LNCAP (cell line): ENCODE measurements around the gene NDUFS6.

ENCODE experiments used
- TF ChIP-seq, protein P1 (sequence below): fragments of 450-650 bp; IDR thresholded peaks from 2 replicates; pipeline ENCODE4 v1.5.1; 2017; ENCODE audit warnings: mild to moderate bottlenecking

Gene NDUFS6

GRCh38 chr5:1805736-1806135 lies 4.5 kb downstream of the NDUFS6 start:
- TF ChIP-seq, protein P1, sequence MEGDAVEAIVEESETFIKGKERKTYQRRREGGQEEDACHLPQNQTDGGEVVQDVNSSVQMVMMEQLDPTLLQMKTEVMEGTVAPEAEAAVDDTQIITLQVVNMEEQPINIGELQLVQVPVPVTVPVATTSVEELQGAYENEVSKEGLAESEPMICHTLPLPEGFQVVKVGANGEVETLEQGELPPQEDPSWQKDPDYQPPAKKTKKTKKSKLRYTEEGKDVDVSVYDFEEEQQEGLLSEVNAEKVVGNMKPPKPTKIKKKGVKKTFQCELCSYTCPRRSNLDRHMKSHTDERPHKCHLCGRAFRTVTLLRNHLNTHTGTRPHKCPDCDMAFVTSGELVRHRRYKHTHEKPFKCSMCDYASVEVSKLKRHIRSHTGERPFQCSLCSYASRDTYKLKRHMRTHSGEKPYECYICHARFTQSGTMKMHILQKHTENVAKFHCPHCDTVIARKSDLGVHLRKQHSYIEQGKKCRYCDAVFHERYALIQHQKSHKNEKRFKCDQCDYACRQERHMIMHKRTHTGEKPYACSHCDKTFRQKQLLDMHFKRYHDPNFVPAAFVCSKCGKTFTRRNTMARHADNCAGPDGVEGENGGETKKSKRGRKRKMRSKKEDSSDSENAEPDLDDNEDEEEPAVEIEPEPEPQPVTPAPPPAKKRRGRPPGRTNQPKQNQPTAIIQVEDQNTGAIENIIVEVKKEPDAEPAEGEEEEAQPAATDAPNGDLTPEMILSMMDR = no peak

DNA sequence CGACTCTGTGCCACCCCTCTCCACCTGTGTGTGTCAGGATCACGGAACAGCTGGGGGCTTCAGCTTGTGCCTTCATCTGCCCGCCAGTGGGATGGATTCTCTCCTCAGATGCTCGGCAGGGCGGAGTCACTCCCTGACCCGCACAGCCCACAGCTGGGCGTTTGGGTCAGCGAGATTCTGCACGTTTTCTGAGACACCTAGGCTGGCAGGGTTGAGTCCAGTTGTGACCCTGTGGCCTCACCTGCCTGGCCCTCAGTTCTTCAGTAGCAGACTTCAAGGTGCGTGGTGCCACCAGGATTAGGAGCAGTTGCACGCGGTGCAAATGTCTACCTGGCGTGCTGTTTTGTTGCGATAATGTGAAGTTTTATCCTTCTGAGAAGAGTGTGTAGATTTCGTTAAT lies 5.0 kb downstream of the NDUFS6 start:
- TF ChIP-seq, protein P1 = no peak

GRCh38 chr5:1806974-1807373 lies 5.8 kb downstream of the NDUFS6 start:
- TF ChIP-seq, protein P1 = no peak

GRCh38 chr5:1807451-1808185 lies 6.4 kb downstream of the NDUFS6 start:
- TF ChIP-seq, protein P1 = no peak

- TF ChIP-seq, protein P1 = no peak
These were observed 7.2 kb downstream of the NDUFS6 start for GRCh38 chr5:1808439-1808838.

GRCh38 chr5:1809416-1810035 lies 8.3 kb downstream of the NDUFS6 start:
- TF ChIP-seq, protein P1 = no peak

GRCh38 chr5:1810581-1811101 lies 9.4 kb downstream of the NDUFS6 start:
- TF ChIP-seq, protein P1 = no peak
